SIG-M5 treated with dmso at 0.1 percent for 504 hours (cell line): Measurements from ENCODE around the gene FBH1.
"Not testable (repeated sequence)": the region's sequence is repeated elsewhere in the genome, so short reads cannot be mapped to it uniquely, and the experiment has no call there.

Experiments
- DNase-seq: peaks from one replicate; lab custom pipeline; 2025; ENCODE audit not compliant: unreplicated experiment; lab: John Stamatoyannopoulos, UW

FBH1 gene

DNA sequence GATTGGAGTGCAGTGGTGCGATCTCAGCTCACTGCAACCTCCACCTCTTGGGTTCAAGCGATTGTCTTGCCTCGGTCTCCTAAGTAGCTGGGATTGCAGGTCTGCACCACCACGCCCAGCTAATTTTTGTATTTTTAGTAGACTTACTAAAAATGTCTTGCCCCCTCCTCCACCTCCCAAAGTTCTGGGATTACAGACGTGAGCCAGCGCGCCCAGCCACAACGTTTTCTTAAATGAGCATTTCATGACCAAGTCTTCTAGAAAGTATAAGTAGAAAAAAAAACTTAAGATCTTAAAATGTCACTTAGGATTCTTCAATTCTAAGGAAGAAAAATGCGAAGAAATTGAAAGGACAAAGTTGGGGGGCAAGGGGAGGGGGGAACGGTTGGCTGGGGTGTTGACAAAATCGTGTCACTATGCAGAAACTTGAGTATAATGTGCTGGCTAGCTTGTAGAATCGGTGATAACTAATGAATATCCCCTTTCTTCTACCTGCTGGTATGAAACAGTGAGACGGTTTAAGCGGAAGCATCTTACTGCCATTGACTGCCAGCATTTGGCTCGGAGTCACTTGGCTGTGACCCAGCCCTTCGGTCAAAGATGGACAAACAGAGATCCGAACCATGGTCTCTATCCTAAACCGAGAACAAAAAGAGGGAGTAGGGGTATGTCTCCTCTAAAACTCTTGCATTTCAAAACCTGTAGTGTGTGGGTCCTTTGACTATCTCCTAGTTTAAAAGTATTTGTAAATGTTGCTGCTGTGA is 12.7 kb downstream of the FBH1 start:
- no peak for DNase-seq

DNA sequence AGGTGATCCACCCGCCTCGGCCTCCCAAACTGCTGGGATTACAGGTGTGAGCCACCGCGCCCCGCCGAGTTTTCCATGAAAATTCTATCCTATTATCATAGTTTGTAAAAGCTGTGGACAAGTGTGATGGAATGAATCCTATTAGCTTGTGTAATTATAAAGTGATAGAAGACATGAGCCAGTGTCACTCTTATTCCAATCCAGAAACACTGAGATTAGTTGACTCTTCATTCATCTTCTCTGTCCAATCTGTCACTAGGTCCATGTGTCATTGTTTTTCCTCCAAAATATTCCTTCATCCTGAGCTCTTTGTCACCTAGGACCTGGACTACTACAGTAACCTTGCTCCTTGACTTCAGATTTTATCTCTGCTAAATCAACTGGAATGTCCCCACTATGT is 13.5 kb downstream of the FBH1 start:
- DNase-seq = no peak

- DNase-seq = no peak
These were observed 14.2 kb downstream of the FBH1 start for GRCh38 chr10:5904227-5904626.

DNA sequence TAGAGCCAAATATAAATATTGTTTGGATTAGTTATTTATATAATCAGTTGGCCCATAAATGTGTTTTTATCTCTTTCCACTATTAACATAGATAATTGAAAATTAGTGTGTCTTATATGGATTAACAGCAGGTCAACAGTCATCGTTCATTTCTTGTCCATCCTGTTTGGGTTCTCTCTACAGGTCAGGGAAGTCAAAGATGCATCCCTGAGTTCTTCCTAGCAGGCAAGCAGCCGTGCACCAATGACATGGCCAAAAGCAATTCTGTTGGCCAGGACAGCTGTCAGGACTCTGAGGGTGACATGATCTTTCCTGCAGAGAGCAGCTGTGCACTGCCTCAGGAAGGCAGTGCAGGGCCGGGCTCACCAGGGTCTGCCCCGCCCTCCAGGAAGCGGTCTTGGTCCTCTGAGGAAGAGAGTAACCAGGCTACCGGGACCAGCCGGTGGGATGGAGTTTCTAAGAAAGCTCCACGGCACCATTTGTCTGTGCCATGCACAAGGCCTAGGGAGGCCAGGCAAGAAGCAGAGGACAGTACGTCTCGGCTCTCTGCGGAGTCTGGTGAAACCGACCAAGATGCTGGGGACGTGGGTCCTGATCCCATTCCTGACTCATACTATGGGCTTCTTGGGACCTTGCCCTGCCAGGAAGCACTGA is 15.9 kb downstream of the FBH1 start:
- DNase-seq = no peak

DNA sequence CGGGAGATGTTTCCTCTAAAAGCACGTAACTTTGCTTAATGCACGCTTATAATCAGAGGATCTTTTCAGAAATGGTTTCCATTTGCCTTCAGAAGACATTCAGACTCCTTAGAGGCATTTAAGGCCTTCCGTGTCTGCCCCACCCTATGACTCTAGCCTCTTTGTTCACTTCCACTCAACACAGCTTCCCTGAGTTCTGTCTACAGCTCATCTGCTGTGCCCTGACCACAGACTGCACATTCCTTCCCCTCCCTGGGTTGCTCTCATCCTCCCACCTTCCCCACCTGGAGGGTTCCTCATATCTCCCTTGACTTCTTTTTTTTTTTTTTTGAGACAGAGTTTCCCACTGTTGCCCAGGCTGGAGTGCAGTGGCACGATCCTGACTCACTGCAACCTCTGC is 16.6 kb downstream of the FBH1 start:
- no peak for DNase-seq

DNA sequence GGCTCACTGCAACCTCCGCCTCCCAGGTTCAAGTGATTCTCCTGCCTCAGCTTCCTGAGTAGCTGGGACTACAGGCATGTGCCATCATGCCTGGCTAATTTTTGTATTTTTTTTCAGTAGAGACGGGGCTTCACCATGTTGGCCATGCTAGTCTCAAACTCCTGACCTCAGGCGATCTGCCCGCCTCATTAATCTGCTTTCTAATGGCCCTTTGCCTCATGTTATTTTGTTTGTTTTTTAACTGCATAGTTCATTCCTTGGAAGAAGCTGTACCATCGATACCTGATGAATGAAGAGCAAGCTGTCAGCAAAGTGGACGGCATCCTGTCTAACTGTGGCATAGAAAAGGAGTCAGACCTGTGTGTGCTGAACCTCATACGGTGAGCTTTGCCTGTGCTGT is 18.6 kb downstream of the FBH1 start:
- DNase-seq = not testable (repeated sequence)

DNA sequence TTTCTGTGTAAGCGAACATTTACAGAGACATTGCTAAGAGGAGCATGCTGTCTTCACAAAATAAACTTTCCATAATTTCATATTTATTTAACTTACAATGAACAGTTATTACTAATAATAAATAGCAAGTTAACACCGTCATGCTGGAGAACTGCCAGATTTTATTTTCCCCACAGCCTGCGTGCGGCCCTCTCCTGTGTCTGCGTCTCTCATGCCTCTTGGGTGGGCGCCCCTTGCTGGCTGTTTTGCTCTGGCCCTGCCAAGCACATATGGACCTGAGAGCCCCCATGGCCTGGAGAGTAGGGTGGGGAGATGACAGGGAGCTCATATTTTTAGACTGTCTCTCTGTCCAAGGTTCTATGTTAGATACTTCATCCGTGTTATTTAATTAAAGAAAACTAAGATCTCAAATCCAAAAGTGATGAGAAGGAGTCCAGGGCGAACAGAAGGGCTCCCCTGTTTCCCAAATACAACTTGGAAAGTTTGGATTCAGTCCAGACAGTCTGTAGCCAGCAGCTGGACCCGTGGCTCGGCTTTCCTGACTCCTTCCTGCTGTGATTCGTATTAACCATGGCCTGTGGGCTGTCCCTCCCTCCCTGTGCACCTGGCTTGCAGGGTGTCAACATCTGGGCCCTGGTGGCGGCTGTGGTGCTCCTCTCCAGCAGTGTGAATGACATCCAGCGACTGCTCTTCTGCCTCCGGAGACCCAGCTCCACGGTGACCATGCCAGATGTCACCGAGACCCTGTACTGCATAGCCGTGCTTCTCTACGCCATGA is 20.5 kb downstream of the FBH1 start:
- no peak for DNase-seq

- DNase-seq = no peak
These were observed 21.6 kb downstream of the FBH1 start for GRCh38 chr10:5911670-5912069.

- no peak for DNase-seq
These were observed 23.7 kb downstream of the FBH1 start for GRCh38 chr10:5913736-5914135.

GRCh38 chr10:5915451-5915850 is 25.4 kb downstream of the FBH1 start:
- no peak for DNase-seq

- DNase-seq = no peak
These were observed 27.3 kb downstream of the FBH1 start for GRCh38 chr10:5917305-5917704.

DNA sequence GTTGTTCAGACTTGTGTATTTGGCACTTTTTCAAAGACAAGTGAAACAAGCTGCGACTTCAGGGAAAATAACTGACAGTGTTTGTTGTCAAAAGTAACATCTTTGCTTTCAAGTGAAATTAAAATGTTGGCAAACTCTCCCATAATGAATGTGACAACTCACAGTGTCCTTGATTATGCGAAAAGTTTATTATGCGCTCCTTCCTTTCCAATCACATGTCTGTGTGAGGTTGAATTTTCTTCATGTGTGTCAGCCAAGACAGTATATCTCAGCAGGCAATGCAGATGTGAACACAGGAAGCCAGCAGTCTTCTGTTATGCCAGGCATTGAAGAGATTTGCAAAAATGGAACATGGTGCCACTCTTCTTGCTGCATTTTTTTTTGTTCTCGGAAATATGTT is 28.7 kb downstream of the FBH1 start:
- DNase-seq = no peak

- no peak for DNase-seq
These were observed 29.5 kb downstream of the FBH1 start for GRCh38 chr10:5919568-5919967.

DNA sequence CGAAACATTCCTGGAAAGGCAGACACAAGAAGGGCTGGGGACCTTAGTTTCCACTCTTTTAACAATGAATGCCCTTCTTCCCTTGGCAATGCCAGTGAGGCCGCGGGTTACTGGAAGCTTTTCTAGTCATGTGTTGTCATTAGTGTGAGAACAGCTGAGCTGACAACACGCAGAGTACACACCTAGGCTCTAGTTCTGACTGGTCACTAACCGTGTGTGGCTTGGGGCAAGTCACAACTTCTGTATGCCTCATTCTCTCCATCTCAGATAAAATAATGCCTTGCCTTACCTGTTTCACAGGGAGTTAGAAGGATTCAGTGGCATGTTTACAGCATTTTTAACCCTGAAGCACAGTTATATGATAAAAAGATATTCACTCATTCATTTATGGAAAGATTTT is 31.7 kb downstream of the FBH1 start:
- no peak for DNase-seq

- no peak for DNase-seq
These were observed 34.8 kb downstream of the FBH1 start for GRCh38 chr10:5924889-5925288.

DNA sequence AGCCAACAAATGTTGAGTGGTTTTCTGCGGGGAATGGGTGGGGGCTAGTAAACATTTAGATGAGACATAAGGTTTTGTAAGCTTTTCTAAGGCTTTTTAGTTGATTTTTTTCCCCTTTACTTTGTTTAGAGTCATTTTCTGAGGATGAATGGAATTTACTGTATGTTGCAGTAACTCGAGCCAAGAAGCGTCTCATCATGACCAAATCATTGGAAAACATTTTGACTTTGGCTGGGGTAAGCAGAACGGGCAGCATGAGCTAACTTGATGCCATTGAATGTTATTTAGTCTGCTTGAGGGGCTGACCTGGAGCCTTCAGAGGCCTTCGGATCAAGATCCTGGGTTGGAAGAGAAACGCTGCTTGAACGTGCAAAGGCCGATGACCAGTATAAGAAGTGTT is 37.3 kb downstream of the FBH1 start:
- DNase-seq = no peak

GRCh38 chr10:5929442-5929841 is 39.4 kb downstream of the FBH1 start:
- no peak for DNase-seq

DNA sequence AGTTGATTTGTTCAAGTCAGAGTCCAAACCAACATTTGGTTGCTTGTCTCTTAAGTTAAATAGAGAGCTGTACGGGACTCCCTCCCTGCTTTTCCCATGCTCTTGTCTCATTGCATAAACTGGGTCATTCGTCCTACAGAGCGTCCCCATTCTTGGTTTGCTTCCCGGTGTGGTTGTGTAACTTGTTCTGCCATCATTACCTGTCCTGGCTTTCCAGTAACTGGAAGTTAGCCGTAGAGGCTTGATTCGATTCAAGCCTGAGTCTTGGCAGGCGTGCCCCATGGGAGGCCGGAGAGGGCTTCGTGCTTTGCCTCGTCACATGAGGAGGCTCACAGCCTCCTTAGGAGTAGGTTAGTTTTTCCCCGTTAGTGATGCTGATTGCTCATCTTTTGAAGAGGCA is 40.2 kb downstream of the FBH1 start:
- no peak for DNase-seq

GRCh38 chr10:5932345-5932744 is 42.3 kb downstream of the FBH1 start:
- no peak for DNase-seq

- no peak for DNase-seq
These were observed 44.0 kb downstream of the FBH1 start for GRCh38 chr10:5933909-5934546.

- DNase-seq = no peak
These were observed 45.6 kb downstream of the FBH1 start for GRCh38 chr10:5935628-5936027.

DNA sequence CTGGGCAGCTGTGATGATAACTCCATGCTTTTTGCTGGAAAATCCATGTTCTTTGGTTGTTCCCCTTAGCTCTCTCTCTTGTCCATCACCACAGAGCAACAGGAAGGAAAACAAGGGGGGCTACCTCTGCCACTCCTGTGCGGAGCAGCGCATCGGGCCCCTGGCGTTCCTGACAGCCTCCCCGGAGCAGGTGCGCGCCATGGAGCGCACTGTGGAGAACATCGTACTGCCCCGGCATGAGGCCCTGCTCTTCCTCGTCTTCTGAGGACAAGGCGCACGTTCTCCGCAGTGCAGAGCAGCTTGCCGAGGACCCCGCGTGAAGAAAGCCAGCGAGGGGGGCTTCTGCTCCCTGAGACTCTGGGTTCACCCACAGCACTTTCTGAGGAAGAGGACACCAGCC is 47.0 kb downstream of the FBH1 start:
- DNase-seq = no peak
